GM21526 (cell line): ENCODE measurements around the gene FOLR3.
"Not testable (repeated sequence)": the region's sequence is repeated elsewhere in the genome, so short reads cannot be mapped to it uniquely, and the experiment has no call there.

Experiments
- ATAC-seq: cut with Tn5 transposase; IDR thresholded peaks from one replicate; pipeline ENCODE4 v1.9.1; 2021; ENCODE audit warnings: moderate library complexity; ENCODE audit not compliant: unreplicated experiment, low FRiP score

FOLR3 gene

DNA sequence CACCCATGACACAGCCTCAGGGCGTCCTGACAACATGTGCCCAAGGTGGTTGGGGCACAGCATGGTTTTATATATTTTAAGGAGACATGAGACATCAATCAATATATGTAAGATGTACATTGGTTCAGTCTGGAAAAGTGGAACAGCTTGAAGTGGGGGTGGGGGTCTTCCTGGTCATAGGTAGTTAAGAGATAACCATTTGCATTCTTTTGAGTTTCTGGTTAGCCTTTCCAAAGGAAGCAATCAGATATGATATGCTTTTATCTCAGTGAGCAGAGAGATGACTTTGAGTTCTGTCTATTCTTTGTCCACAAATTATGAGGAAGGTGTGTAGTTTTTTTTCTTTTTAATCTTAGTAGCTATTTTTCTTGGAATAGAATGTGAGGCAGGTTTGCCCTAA lies 12.9 kb upstream of the FOLR3 start:
- no peak for ATAC-seq

DNA sequence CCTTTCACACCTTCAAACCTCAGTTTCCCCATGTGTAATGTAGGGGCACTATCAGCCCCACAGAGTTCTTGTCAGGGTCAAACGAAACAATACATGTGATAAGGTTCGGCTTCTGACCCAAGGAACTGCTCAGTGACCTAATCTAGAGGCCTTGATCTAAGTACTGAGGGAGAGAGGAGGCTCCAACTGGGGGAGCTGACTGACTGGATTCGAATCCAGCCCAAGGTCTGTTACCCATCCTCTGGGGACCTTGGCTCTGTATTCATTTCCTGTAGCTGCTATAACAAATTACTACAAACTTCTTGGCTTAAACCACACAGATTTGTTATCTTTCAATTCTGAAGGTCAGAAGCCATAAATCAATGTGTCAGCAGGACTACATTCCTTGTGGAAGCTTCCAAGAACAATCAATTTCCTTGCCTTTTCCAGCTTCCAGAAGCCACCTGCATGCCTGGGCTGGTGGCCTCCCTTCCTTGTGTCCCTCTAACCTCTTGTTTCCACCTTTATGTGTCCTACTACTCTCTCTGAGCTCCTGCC lies 12.3 kb upstream of the FOLR3 start:
- ATAC-seq = no peak

DNA sequence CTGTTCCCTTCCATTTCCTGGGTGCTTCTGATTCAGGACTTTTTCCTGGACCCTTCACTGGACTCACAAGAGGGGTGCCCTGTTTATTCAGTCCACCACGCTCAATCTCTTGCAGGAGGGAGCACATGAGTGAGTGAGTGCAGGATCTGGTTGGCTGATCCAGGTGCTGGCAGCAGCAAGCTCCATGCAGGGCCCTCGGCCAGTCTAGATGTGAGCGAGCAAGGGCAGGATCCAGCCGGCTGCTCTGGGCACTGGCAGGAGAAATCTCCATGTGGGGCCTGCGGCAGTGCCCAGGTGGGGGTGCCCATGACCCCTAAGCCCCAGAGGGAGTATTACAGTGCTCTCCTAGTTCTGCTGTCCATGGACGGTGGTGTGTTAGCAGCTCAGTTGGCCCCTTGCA lies 11.5 kb upstream of the FOLR3 start:
- no peak for ATAC-seq

DNA sequence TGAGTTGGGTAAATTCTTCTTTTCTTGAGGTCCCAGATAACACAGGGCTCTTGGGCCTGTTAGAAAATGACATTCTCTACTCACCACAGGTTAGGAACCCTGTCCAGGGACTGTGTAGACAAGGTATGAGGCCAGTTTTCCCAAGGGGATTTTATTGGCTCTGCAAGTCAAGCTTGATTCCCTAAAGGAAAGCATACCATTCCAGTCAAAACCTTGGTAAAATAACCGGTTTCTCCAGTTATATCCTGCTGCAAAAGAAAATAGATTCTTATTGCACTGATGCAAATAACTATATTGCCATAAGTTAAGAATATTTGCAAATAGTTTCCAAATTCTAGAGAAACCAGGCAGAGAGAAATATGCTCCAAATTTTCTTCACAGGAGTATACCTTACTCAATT lies 9.6 kb upstream of the FOLR3 start:
- no peak for ATAC-seq

DNA sequence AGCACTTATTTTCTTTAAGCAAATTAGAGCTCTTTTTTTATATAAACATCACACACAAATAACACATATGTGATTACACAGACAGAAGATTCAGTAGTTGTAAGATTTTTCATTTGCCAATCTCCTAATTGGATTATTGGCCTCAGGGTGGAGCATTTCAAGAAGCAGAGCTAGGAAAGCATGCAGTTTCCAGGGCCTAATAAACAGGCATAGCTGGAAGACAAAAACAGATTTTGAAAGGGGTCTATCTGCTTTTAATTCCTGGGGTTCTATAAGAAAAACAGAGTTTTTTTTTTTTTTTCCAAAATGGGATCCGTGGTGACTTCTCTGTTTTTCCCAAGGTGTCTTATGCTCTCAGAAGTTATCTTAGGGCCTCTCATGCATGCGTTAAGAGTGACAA lies 7.6 kb upstream of the FOLR3 start:
- no peak for ATAC-seq

DNA sequence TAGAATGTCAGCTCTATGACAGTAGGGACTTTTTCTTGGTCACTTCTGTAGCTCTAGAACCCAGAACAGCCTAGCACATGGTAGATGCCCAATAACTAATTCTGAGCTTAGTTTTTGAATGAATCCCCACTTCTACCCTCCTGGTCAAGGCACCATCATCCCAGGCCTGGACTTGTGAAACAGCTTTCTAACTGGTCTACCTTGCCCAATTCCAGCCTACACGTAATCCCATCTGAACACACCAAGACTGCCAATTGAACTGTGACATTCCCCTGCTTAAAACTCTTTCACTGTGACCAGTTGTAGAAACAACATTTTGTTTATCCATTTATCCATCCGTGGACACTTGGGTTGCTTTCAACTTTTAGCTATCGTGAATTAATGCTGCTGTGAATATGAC lies 6.1 kb upstream of the FOLR3 start:
- no peak for ATAC-seq

DNA sequence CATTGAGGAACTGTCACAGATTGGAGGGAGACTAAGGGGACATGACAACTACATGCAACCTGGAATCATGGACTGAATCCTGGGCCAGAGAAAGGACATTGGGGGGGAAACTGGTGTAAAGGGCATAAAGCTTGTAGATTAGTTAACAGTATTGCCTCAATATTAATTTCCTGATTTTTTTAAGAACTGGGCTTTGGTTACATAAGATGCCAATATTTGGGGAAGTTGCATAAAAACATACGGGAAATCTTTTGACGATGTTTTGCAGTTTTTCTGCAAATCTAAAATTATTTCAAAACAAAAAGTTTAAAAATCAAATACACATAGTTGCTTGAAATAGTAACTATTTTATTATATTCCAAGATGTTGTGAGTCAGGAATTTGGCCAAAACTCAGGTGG lies 2.9 kb upstream of the FOLR3 start:
- ATAC-seq = no peak

DNA sequence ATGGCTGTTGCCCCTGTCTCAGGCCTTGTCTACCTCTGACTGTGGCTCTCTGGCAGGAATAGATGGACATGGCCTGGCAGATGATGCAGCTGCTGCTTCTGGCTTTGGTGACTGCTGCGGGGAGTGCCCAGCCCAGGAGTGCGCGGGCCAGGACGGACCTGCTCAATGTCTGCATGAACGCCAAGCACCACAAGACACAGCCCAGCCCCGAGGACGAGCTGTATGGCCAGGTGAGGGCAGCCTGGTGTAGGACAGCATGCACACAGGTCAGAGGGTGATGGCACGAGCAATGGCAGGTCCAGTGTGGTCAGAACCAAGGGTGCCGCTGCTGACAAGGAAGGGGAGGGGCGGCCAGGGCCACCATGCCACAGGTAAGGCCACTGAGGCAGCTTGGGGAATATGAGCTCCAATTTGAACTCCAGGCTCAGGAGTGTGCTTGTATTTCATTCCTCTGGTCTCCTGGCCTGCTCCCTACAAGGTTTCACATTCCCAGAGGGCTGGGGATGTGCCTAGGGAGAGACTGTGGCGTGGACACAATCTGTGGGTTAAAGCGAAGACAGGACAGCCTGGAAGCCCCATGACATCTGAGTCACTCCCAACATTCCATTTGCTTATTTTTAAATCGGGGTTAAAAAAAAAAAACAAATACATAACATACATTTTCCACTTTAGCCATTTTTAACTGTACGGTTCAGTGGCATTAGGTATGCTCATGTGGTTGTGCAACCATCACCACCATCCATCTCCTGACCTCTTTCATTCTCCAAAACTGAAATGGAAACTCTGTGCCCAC lies 562 bp downstream of the FOLR3 start:
- no peak for ATAC-seq

DNA sequence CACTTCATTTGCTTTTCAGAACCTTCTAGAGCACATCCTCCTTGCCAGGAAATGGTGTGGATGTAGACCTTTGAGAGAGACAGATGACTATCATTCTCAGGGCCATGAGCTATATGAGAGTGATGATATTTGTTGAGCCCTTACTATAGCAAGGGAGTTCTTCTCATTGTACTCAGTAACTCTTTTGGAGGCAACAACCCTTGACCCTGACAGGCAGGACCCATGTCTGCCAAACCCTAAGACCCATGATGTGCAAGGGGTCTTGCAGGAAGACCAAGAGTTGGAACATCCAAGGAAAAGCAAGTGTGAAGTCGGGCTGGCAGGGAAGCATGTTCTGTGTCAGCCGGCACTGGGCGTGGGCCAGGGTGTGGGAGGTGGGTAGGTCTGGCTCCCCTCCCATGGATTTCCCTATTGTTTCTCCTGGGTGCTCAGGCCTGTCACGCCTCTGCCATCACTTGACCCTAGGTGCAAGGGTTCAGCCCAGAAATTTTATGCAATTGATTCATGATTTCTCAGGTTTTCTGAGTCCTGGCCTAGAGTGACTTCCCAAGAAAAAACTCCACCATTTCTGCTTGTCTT lies 1.2 kb downstream of the FOLR3 start:
- no peak for ATAC-seq

DNA sequence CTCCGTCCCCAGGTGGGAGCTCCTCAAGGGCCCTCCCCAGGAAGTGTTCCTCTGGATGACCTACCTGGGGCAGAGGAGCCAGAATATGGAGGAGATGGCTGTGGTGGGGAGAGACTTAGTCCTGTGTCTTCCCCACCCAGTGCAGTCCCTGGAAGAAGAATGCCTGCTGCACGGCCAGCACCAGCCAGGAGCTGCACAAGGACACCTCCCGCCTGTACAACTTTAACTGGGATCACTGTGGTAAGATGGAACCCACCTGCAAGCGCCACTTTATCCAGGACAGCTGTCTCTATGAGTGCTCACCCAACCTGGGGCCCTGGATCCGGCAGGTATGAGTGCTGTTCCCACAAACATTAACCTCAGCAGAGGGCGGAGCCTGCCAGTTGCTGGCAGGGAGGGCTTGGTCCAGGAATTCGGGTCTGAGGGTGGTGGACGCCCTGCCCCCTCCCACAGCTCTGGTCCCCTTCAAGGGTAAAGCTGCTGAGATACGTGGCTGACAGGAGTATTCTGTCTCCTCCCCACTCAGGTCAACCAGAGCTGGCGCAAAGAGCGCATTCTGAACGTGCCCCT lies 3.4 kb downstream of the FOLR3 start:
- ATAC-seq = no peak

DNA sequence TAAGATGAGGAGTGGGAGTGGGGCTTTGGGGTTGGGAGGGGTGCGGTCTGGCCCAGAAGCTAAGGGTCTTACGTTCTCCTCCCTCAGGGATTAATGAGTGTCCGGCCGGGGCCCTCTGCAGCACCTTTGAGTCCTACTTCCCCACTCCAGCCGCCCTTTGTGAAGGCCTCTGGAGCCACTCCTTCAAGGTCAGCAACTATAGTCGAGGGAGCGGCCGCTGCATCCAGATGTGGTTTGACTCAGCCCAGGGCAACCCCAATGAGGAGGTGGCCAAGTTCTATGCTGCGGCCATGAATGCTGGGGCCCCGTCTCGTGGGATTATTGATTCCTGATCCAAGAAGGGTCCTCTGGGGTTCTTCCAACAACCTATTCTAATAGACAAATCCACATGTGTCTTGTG lies 4.0 kb downstream of the FOLR3 start:
- no peak for ATAC-seq

DNA sequence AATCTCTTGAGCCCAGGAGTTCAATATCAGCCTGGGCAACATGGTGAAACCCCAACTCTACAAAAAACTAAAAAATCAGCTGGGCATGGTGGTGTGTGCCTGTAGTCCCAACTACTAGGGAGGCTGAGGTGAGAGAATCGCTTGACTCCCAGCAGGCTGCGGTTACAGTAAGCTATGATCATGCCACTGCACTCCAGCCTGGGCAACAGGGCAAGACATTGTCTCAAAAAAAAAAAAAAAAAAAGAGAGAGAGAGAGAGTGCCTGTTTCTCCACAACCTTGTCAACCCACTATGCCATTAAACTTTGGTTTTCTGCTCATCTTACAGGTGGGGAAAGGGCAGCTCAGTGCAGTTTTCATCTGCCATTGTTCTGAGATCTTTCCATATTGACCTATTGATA lies 5.1 kb downstream of the FOLR3 start:
- no peak for ATAC-seq

DNA sequence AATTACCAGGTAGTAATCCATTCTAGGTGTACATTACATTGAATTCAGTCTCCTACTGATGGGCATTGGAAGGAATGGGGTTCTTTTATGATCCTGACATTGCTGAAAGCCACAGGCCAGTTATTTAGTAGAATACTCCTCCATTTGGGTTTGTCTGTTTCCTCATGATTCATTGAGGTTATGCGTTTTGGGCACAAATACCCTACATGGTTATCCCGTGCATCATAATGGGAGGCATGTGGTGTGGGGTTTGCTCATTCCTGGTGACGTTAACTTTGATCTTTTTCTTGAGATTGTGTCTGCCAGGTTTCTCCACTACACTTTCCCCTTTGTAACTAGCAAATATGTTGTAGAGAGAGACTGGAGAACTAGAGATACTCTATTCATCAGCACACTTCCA lies 5.5 kb downstream of the FOLR3 start:
- no peak for ATAC-seq

DNA sequence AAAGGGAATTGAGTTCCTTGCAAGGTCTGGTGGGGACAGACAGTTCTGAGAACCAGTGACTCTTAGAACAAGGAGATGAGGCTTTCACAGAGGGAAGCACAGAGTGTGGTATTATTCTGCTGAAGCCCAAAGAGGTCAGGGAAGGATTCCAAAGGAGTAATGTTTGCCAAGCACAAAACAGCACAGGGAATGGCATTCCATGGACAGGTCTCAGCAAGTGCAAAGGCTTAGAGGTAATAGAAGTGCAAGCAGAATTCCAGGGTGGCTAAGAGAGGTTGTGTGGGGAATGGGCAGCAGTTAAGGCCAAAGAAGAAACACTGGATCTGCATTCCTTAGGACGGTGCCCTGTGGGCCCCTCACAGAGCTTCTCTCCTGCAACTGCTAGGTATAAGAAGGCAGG lies 6.6 kb downstream of the FOLR3 start:
- ATAC-seq = not testable (repeated sequence)

DNA sequence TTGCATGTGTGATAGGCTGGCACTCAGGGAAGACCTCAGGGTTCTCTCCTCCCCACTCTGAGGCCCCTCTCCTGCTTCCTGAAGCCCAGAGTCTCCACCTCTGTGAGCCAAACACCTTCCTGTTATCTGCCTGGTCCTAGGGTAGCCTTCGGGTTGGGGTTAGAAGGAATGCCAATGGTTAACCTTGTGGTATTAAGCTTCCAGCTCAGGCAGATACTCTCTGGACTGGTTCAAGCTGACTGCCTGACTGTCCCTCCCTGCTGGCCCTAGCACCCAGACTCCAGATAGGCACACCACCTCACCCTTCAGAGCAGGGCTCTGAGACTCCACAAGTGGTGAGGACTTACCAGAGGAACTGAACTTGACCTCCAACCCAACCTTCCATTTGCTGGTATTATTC lies 7.0 kb downstream of the FOLR3 start:
- ATAC-seq = not testable (repeated sequence)

DNA sequence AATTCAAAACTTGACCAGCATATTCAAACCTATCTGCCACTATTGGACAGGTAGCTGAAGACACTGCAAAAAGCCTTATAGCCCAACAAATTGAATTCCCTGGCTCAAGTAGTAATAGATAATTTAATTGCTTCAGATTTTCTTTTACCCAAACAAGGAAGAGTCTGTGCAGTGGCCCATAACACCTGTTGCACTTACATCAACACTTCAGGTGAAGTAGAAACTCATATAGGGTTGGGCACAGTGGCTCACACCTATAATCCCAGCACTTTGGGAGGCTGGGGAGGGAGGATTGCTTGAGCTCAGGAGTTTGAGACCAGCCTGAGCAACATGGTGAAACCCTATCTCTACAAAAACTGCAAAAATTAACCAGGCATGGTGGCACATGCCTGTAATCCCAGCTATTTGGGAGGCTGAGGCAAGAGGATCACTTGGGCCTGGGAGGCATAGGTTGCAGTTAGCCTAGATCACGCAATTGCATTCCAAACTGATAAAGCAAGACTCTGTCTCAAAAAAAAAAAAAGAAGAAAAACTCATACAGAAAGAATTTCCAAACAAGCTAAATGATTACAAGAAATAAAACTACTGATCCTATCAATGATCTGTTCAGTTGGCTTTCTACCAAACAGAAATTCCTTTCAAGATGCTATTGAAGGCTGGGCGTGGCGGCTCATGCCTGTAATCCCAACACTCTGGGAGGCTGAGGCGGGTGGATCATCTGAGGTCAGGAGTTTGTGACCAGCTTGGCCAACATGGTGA lies 9.5 kb downstream of the FOLR3 start:
- ATAC-seq = no peak

DNA sequence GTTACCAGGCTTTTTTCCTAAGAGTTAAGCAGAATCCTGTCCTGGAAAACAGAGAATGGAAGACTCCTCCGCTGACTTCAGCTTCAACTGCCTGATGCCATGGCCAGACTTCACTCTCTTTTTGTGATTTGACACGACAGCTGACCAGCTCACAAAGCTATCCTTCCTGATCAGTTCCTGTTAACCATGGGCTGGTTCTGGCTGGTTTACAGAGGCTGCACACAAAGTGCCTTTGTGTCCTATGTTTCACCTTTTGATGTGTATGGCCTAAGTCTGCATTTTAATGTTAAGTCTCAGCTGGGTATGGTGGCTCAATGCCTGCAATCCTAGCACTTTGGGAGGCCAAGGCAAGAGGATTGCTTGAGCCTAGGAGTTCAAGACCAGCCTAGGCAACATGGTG lies 11.1 kb downstream of the FOLR3 start:
- ATAC-seq = no peak

DNA sequence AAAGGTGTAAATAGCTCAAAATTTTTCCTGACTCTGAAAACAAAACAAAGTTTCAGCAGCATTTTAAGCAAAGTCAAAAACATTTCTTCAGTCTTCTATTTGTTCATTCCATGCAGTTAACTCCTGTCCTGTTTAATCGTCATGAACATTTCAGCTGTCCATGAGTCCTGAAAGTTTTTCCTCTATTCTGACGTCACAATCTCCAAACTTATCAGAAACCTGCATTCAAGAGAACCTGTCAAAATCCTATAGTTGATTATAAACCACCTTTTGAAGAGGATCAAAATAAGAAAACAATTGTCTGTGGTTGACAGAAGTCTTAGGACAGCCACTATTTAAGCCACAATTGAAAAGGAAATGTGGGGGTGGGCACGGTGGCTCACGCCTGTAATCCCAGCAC lies 15.4 kb downstream of the FOLR3 start:
- ATAC-seq = no peak

DNA sequence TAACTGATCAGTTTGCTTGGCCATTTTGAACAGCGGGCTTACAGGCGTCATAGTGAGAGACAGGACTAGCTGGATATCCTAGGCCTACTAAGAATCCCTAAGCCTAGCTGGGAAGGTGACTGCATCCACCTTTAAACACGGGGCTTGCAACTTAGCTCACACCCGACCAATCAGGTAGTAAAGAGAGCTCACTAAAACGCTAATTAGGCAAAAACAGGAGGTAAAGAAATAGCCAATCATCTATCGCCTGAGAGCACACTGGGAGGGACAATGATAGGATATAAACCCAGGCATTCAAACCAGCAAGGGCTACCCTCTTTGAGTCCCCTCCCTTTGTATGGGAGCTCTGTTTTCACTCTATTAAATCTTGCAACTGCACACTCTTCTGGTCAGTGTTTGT lies 18.3 kb downstream of the FOLR3 start:
- not testable (repeated sequence) for ATAC-seq

DNA sequence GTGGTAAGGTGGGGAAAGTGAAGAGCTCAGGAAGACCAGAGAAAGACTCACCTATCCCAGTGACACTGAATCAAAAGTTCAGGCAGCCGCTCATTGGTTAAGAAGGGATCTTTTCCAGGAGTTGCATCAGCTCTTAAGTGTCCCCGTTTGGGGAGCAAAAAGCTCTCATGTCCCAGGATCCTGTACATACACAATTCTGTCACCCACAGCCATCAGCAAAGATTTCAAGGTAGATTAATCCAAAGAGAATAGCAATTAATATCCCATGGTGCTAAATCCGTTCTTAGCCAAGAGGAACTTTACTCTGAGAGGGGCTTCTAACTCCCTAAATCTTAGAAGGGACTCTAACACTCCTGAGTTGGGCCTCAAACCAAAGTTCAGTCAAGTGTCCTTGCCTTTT lies 19.3 kb downstream of the FOLR3 start:
- ATAC-seq = no peak

DNA sequence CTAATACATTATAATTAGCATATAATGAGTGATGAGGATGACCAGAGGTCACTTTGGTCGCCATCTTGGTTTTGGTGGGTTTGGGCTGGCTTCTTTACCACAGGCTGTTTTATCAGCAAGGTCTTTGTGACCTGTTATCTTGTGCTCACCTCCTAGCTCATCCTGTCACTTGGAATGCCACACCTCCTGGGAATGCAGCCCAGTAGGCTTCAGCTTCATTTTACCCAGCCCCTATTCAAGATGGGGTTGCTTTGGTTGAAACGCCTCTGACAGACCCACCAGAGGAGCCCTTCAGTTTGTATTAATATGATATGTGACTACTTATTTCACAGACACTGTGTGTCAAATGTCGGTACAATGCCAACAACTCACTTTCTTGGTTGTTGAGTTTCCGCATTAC lies 20.2 kb downstream of the FOLR3 start:
- ATAC-seq = no peak
